ENCODE data around the gene UBE2E2.
"Not testable (repeated sequence)": the region's sequence is repeated elsewhere in the genome, so short reads cannot be mapped to it uniquely, and the experiment has no call there.

UBE2E2 gene

DNA sequence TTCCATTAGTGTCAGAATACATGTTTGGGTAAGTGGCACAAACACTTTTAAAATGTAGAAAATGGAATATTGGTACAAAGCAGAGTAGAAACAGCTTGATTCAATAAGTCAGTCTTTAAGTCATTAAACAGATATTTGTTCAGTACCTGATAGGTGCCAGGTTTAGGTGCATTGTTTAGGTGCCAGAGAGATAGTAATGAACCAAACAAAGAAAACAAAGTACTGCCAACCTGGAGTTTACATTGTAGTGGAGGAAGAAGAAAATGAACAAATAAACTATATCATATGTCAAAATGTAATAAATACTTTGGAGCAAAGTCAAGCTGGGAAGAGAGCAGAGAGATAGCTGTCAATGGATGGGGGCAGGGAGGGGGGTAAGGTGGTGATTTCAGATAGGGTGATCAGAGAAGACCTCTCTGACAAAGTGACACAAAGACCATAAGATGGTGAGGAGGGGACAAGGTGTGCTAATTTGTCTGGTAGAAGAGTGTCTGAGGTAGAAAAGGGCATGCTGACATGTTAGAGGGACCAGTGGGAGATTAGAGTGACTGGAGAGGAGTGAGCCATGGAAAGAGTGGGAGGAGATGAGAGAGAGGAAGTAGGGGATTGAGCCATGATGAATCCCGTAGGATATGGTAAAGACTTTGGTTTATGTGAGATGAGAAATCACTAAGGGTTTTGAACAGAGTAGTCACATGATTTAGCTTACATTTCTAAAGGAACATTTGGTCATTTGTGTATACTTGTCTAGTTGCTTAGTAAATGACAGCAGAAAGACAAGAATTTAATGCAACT is 128.2 kb downstream of the UBE2E2 start:
- DNase-seq: no peak

DNA sequence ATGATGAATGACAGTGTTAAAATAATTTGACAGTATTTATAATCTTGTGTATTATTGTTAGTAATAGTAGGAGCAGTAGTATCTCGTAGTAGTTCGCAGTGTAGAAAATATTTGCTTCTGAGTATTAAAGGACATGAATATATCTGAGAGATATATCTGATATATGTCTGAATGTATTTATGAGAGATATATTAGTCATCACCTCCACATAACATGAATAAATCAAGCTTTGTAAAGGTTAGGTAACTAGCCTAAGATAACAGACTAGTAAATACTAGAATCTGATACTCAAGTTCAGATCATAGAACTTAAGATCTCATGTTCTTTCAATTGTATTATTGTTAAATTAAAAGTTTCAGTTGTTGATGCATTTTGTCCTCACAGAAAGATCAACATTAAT is 130.5 kb downstream of the UBE2E2 start:
- no peak for DNase-seq

- not testable (repeated sequence) for DNase-seq
Measured at GRCh38 chr3:23336853-23337252, 133.7 kb downstream of the UBE2E2 start.

- DNase-seq: no peak
Measured at GRCh38 chr3:23341147-23341838, 138.2 kb downstream of the UBE2E2 start.

GRCh38 chr3:23342343-23342742 is 139.2 kb downstream of the UBE2E2 start:
- no peak for DNase-seq

DNA sequence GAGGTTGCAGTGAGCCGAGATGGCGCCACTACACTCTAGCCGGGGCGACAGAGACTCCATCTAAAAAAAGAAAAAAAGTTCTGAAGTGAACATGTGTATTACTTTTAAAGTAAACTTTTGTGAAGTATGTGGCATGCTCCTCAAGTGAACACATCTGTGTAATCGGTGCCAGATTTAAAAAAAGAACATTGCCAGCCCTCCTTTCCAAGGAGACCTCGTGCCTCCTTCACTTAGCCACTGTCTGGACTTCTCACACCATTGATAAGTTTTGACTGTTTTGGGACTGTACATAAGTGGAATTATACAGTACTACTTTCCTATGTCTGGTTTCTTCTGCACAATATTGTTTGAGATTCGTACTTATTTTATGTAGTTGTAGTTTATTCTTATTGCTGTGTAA is 140.4 kb downstream of the UBE2E2 start:
- DNase-seq: no peak

- DNase-seq: no peak
Measured at GRCh38 chr3:23344886-23345285, 141.8 kb downstream of the UBE2E2 start.

GRCh38 chr3:23349444-23349843 is 146.3 kb downstream of the UBE2E2 start:
- not testable (repeated sequence) for DNase-seq

- no peak for DNase-seq
Measured at GRCh38 chr3:23356169-23356568, 153.0 kb downstream of the UBE2E2 start.

- DNase-seq: no peak
Measured at GRCh38 chr3:23356923-23357322, 153.8 kb downstream of the UBE2E2 start.

- DNase-seq: no peak
Measured at GRCh38 chr3:23359116-23359515, 156.0 kb downstream of the UBE2E2 start.

DNA sequence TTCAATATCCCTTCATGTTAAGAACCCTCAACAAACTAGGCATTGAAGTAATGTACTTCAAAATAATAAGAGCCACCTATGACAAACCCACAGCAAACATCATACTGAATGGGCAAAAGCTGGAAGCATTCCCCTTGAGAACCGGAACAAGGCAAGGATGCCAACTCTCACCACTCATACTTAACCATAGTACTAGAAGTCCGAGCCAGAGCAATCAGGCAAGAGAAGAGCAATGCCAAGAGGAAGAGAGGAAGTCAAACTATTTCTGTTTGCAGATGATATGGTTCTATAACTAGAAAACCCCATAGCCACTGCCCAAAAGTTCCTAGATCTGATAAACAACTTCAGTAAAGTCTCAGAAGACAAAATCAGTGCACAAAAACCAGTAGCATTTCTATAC is 161.9 kb downstream of the UBE2E2 start:
- DNase-seq: no peak

GRCh38 chr3:23368731-23369130 is 165.6 kb downstream of the UBE2E2 start:
- no peak for DNase-seq

- DNase-seq: no peak
Measured at GRCh38 chr3:23372285-23372684, 169.2 kb downstream of the UBE2E2 start.

GRCh38 chr3:23376516-23377248 is 173.6 kb downstream of the UBE2E2 start:
- no peak for DNase-seq

GRCh38 chr3:23377928-23378672 is 175.0 kb downstream of the UBE2E2 start:
- no peak for DNase-seq

- no peak for DNase-seq
Measured at GRCh38 chr3:23383875-23384274, 180.7 kb downstream of the UBE2E2 start.

- no peak for DNase-seq
Measured at GRCh38 chr3:23385327-23385726, 182.2 kb downstream of the UBE2E2 start.

GRCh38 chr3:23387286-23387918 is 184.3 kb downstream of the UBE2E2 start:
- no peak for DNase-seq

GRCh38 chr3:23389089-23389488 is 186.0 kb downstream of the UBE2E2 start:
- DNase-seq: no peak

DNA sequence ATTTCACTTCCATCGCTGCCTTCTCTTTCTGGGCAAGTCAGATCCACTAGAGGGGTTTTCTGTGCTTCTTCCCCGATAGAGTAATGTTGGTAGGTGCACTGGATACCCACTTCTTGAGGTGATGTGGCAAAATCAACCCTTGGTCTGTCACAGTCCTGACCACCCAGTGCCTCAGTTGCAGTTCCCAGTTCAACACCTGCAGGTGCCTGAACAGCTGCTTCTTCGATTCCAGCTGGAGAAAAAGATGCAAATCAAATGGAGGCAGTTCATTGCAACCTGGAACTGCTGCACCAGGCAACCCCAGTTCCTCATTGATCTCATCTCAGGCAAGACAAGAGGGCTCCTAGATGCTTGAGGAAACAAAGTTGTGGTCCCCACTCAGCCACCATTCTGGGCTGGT is 186.6 kb downstream of the UBE2E2 start:
- no peak for DNase-seq

- DNase-seq: no peak
Measured at GRCh38 chr3:23390446-23390845, 187.3 kb downstream of the UBE2E2 start.

All from hippocampal formation (tissue), 2 donors.